ENCODE results near the gene SH2D7.

DNA sequence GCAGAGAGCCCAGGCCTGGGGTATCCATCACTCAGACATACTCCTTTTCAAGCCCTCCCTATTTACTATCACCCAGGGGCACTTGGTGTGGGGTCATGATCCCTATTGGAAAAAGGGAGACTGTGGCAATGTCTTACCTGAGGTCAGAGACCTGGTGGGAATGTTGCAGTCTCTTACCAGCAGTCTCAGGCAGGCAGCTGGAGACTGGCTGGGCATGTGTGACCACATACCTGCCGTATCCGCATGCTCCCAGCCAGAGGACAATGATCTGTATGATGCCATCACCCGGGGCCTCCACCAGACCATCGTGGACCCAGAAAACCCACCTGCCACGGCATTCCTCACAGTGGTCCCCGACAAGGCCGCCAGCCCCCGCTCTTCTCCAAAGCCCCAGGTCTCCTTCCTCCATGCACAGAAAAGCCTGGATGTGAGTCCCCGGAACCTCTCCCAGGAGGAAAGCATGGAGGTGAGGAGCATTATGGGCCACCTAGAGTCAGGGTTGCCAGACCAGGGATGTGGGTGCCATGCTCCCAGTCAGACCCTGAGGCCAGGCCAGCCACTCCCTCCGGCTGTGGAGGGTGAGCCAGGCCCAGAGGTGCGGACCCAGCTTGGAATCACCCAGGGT is 5.9 kb downstream of the SH2D7 start:
- TF ChIP-seq, protein P1, sequence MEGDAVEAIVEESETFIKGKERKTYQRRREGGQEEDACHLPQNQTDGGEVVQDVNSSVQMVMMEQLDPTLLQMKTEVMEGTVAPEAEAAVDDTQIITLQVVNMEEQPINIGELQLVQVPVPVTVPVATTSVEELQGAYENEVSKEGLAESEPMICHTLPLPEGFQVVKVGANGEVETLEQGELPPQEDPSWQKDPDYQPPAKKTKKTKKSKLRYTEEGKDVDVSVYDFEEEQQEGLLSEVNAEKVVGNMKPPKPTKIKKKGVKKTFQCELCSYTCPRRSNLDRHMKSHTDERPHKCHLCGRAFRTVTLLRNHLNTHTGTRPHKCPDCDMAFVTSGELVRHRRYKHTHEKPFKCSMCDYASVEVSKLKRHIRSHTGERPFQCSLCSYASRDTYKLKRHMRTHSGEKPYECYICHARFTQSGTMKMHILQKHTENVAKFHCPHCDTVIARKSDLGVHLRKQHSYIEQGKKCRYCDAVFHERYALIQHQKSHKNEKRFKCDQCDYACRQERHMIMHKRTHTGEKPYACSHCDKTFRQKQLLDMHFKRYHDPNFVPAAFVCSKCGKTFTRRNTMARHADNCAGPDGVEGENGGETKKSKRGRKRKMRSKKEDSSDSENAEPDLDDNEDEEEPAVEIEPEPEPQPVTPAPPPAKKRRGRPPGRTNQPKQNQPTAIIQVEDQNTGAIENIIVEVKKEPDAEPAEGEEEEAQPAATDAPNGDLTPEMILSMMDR (IDR thresholded peaks at IDR 0.05), result no peak
- TF ChIP-seq, protein P2, sequence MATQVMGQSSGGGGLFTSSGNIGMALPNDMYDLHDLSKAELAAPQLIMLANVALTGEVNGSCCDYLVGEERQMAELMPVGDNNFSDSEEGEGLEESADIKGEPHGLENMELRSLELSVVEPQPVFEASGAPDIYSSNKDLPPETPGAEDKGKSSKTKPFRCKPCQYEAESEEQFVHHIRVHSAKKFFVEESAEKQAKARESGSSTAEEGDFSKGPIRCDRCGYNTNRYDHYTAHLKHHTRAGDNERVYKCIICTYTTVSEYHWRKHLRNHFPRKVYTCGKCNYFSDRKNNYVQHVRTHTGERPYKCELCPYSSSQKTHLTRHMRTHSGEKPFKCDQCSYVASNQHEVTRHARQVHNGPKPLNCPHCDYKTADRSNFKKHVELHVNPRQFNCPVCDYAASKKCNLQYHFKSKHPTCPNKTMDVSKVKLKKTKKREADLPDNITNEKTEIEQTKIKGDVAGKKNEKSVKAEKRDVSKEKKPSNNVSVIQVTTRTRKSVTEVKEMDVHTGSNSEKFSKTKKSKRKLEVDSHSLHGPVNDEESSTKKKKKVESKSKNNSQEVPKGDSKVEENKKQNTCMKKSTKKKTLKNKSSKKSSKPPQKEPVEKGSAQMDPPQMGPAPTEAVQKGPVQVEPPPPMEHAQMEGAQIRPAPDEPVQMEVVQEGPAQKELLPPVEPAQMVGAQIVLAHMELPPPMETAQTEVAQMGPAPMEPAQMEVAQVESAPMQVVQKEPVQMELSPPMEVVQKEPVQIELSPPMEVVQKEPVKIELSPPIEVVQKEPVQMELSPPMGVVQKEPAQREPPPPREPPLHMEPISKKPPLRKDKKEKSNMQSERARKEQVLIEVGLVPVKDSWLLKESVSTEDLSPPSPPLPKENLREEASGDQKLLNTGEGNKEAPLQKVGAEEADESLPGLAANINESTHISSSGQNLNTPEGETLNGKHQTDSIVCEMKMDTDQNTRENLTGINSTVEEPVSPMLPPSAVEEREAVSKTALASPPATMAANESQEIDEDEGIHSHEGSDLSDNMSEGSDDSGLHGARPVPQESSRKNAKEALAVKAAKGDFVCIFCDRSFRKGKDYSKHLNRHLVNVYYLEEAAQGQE (IDR thresholded peaks at IDR 0.05; ENCODE audit: insufficient read depth in 1 of 2, low read depth in 2 of 2, low read length in 1 of 2), result no peak
- no peak for TF ChIP-seq POLR2AphosphoS5 (IDR thresholded peaks at IDR 0.05; ENCODE audit: low read depth, low read length)

Measured in Panc1 (cell line).